HG02870 (cell line): ENCODE data around the gene ASF1B.
"Not testable (repeated sequence)": the region's sequence is repeated elsewhere in the genome, so short reads cannot be mapped to it uniquely, and the experiment has no call there.

Experiments
- ATAC-seq: cut with Tn5 transposase; IDR thresholded peaks from one replicate; pipeline ENCODE4 v1.9.1; 2021; ENCODE audit warnings: mild to moderate bottlenecking, moderate library complexity; ENCODE audit not compliant: unreplicated experiment

Gene ASF1B

GRCh38 chr19:14160017-14160703 lies 23.8 kb upstream of the ASF1B start:
- ATAC-seq = no peak

GRCh38 chr19:14159059-14159458 lies 22.7 kb upstream of the ASF1B start:
- no peak for ATAC-seq

GRCh38 chr19:14158276-14159023 lies 22.1 kb upstream of the ASF1B start:
- no peak for ATAC-seq

- no peak for ATAC-seq
These were observed 20.8 kb upstream of the ASF1B start for GRCh38 chr19:14156971-14157717.

GRCh38 chr19:14156122-14156521 lies 19.7 kb upstream of the ASF1B start:
- no peak for ATAC-seq

- no peak for ATAC-seq
These were observed 19.0 kb upstream of the ASF1B start for GRCh38 chr19:14155371-14155770.

- no peak for ATAC-seq
These were observed 16.3 kb upstream of the ASF1B start for GRCh38 chr19:14152713-14153112.

GRCh38 chr19:14150770-14151661 lies 14.6 kb upstream of the ASF1B start:
- no peak for ATAC-seq

- ATAC-seq = no peak
These were observed 13.8 kb upstream of the ASF1B start for GRCh38 chr19:14150041-14150769.

- no peak for ATAC-seq
These were observed 13.2 kb upstream of the ASF1B start for GRCh38 chr19:14149509-14149994.

- no peak for ATAC-seq
These were observed 12.5 kb upstream of the ASF1B start for GRCh38 chr19:14148751-14149410.

GRCh38 chr19:14147797-14148605 lies 11.6 kb upstream of the ASF1B start:
- no peak for ATAC-seq

GRCh38 chr19:14146789-14147216 lies 10.4 kb upstream of the ASF1B start:
- ATAC-seq = no peak

- ATAC-seq = not testable (repeated sequence)
These were observed 9.8 kb upstream of the ASF1B start for GRCh38 chr19:14146169-14146568.

- no peak for ATAC-seq
These were observed 9.0 kb upstream of the ASF1B start for GRCh38 chr19:14145381-14145780.

- ATAC-seq = no peak
These were observed 6.1 kb upstream of the ASF1B start for GRCh38 chr19:14142262-14143190.

- no peak for ATAC-seq
These were observed 4.7 kb upstream of the ASF1B start for GRCh38 chr19:14141041-14141440.
